Measurements from ENCODE around the gene TMEM163.

Gene TMEM163

GRCh38 chr2:134441153-134441863, 277.5 kb downstream of the TMEM163 start:
- in situ Hi-C loops (cut with MboI; ENCODE audit: low sequenced_read_pairs): no loop called here

DNA sequence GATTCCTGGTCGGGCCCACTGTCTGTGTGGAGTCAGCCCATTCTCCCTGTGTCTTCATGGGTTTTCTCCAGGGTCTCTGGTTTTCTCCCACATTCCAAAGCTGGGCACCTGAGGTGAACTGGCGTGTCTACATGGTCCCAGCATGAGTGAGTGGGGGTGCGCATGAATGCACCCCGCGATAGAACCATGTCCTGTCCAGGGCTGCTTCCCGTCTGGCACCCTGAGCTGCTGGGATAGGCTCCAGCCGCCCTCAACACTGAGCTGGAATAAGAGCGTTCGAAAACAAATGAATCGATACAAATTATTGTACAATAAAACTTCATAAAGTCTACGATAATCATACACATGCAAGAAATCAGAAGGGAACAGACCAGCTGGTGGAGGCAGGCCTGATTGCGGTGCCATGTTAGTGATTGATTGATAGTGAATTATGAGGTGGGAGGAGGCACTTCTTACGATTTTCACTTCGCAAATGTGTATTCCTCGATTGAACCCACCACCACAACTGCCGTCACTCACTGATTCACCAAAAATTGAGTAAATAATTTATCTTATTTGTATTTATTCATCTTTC, 278.4 kb downstream of the TMEM163 start:
- in situ Hi-C loops (cut with MboI; ENCODE audit: low sequenced_read_pairs): no loop called here

- in situ Hi-C loops (cut with MboI; ENCODE audit: low sequenced_read_pairs): no loop called here
Measured at GRCh38 chr2:134438371-134438770, 280.4 kb downstream of the TMEM163 start.

DNA sequence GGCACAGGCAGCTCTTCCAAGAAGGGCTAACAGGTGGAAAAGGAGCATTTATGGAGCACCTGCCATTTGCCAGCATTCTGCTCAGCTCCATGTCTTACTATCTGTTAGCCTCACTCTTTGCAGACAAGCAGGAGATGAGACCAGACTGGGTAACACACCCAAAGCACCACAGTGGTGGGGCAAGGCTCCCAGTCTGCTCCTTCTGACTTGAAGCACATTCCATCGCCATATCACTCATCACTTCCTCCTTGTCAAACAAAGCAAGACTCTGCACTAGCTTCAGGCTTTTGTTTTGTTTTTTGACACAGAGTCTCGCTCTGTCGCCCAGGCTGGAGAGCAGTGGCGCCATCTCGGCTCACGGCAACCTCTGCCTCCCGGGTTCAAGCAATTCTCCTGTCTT, 282.1 kb downstream of the TMEM163 start:
- in situ Hi-C loops (cut with MboI; ENCODE audit: low sequenced_read_pairs): no loop called here

GRCh38 chr2:134435936-134436335, 282.9 kb downstream of the TMEM163 start:
- in situ Hi-C loops (cut with MboI; ENCODE audit: low sequenced_read_pairs): no loop called here

DNA sequence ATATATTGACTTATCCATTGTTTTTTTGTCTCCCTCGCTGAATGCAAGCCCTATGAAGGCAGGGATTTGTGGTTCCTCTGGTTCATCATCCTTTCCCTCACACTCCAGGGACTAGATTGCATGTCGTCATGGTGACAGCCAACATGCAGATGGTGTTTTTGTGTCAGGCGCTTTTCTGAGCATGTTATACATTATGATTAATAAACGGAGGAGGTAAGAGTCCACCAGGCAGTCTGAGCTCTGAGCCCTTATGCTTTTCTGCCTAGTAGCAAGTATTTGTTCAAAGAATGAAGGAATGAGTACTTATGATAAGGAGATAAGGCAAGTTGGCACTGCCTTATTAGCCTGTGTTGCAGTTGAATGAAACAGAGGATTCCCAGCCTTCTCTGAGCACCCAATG, 283.3 kb downstream of the TMEM163 start:
- in situ Hi-C loops (cut with MboI; ENCODE audit: low sequenced_read_pairs): no loop called here

DNA sequence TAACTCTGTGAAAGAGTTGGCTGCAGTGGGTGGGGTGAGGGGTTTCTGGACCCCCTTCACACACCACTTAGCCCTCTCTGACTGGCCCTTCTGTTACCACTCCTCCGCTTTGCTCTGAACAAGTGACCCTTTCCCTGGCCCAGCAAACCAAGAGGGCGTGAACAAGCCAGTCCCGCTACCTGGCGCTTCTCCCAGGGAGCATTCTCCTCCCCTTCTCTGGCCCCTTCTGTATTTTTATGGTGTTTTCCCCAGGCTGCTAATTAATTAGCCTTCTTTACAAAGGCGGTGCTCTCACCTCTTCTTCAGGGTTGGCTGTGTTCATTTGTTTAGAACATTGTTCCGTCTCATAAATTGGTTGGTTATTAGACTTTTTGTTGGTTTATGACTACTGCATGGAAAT, 284.8 kb downstream of the TMEM163 start:
- in situ Hi-C loops (cut with MboI; ENCODE audit: low sequenced_read_pairs): no loop called here

GRCh38 chr2:134433469-134433868, 285.3 kb downstream of the TMEM163 start:
- in situ Hi-C loops (cut with MboI; ENCODE audit: low sequenced_read_pairs): no loop called here

DNA sequence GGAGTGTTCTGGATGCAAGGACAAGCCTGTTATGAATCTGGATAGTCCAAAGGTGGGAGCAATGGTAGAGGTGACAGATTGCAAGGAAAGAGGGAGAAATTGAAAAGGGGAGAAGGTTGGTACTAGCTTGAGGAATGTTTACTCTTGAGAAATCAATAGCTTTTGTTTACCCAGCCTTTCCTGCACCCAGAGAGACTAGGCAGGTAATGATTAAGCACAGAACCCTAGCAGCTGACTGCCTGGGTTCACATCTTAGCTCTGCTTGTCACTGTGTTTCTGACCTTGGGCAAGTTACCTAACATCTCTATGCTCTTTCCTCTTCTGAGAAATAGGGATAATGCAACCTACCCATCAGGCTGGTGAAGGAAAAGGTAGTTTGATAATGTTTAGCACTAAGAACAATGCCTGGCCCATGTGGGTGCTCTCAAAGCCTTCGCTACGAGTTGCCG, 286.3 kb downstream of the TMEM163 start:
- in situ Hi-C loops (cut with MboI; ENCODE audit: low sequenced_read_pairs): no loop called here

DNA sequence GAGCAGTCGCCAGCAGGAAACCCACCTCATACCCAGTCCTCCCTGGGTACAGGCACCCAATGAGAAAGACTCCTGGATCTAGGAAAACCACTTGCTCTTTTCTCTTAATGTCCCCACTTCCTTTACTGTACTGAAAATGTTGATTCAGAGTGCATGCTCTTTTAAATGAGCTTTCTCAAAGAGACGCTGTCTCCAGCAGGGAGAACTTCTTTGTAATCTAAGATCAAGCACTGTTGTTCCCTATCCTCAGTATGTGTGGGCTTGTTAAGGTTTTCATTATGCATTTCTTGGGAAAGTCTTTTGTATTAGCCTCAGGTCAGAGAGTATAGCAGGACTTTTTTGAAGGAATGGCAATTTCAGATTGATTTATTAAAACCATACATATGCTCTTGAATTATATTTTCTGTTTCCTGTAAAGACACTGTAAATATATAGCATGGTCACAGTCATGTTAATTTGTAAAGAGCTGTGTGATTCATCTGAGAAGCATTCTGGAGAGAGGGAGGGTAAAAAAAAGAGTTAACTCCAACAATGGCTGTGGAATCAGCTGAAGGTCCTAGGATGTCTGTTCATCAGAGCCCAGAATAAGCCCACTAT, 286.9 kb downstream of the TMEM163 start:
- in situ Hi-C loops (cut with MboI; ENCODE audit: low sequenced_read_pairs): no loop called here

DNA sequence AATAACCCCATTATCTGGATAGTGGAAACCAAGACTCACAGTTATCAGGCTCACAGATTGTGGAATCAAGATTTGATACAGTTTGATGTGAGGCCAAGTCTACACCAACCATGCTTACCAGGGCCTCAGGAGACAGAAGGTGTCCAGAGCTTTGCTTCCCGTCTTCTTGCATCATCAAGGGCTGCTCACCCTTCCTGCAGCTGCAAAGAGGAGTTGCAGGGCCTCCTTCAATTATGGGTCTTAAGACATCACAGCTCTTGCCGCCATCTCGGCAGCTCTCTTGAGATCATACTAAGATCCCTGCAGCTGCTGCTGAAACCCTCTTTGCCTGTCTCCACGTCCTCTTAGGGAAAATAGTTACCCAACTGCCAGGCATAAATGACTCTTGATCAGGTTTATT, 288.9 kb downstream of the TMEM163 start:
- in situ Hi-C loops (cut with MboI; ENCODE audit: low sequenced_read_pairs): no loop called here

DNA sequence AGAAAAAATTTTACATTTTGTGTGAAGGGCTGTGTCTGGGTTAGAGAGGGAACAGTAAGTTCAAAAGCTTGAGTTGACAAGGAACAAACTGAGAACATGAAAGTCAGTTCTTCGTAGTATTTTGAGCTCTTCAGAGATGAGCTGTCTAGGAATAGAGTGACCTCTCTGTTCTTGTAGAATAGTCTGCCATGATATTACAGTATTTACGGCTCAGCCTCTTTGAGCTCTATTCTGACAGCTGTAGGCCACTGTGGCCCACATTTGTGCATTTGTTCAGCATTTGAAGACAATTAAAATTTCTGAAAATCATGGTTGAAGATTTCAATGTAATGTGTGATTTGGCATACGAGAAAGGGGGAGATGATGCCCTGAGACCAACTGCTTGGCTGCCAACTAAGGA, 292.1 kb downstream of the TMEM163 start:
- in situ Hi-C loops (cut with MboI; ENCODE audit: low sequenced_read_pairs): no loop called here

- in situ Hi-C loops (cut with MboI; ENCODE audit: low sequenced_read_pairs): no loop called here
Measured at GRCh38 chr2:134425724-134426496, 292.9 kb downstream of the TMEM163 start.

DNA sequence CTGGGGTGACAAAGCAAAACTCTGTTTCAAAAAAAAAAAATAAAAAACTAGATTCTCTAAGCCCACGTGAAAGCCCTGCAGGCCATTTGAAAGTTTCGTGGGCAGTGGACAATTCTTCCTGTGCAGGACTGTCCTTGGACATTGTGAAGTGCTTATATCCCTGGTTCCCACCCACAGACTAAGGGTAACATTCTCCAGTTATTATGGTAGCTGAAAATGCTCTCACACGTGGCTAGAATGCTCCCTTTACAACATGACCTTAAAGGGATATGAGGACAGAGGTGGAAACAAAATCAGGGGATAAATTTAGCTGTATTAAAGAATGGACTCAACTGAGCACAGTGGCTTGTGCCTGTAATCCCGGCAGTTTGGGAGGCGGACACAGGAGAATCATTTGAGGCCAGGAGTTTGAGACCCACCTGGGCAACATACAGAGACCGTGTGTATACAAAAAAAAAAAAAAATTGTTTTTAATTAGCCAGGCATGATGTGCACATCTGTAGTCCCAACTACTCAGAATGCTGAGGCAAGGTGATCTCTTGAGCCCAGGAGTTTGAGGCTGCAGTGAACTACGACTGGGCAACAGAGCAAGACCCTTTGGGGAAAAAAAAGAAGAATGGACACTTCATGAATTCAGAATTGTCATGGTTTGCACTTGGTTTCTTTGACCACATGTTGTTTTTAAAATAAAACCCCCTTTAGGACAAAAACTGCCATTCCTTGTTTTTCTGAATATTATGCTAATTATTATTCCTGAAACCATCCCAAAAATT, 297.1 kb downstream of the TMEM163 start:
- in situ Hi-C loops (cut with MboI; ENCODE audit: low sequenced_read_pairs): no loop called here

DNA sequence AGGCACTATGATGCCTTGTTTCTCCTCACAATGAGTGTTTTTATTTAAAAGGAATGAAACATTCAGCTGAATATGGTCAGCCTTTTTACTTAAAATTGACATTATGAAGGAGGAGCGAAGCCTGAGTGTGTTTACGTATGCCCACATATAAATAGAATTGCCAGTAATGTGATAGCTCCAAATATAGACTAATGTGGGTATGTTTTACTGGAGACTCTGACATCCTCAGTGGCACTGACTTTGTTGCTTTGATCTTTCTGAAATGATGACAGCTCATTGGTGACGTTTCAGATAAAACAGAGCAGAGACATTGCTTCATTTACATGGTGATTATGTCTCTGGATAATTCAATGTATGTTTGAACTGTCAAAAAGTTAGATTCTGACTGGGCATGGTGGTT, 297.9 kb downstream of the TMEM163 start:
- in situ Hi-C loops (cut with MboI; ENCODE audit: low sequenced_read_pairs): no loop called here

DNA sequence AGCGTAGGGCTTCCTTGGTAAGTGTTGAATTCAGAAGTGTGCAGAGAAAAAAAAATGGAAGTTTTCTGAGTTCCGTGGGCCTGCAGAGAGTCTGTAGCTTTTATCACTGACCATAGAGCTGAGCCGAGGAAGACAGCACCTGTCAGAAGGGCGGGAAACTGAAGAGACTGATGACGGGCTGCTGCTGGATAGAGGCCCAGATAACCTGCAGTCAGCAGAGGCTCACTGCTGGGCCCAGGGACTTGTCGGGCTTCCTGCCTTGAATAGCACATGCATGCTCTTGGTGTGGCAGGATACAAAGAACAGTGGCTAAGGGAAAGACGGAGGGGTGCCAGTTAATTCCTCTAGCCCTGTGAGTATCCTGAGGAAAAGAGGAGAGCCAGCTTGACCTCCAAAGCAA, 298.5 kb downstream of the TMEM163 start:
- in situ Hi-C loops (cut with MboI; ENCODE audit: low sequenced_read_pairs): no loop called here

GRCh38 chr2:134417968-134418582, 300.7 kb downstream of the TMEM163 start:
- in situ Hi-C loops (cut with MboI; ENCODE audit: low sequenced_read_pairs): no loop called here

- in situ Hi-C loops (cut with MboI; ENCODE audit: low sequenced_read_pairs): no loop called here
Measured at GRCh38 chr2:134416637-134417036, 302.2 kb downstream of the TMEM163 start.

DNA sequence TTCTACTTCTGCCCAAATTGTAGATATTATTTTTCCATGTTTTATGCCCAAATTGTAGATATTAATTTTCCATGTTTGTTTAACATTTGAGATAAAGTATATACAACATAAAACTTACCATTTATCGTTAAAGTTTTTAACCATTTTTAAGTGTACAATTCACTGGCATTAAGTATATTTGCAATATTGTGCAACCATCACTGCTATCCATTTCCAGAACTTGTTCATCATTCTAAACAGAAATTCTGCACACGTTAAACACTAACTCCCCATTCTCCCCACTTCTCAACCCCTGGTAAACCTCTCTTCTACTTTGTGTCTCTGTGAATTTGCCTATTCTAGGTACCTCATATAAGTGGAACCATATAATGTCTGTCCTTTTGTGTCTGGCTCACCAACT, 302.8 kb downstream of the TMEM163 start:
- in situ Hi-C loops (cut with MboI; ENCODE audit: low sequenced_read_pairs): no loop called here

DNA sequence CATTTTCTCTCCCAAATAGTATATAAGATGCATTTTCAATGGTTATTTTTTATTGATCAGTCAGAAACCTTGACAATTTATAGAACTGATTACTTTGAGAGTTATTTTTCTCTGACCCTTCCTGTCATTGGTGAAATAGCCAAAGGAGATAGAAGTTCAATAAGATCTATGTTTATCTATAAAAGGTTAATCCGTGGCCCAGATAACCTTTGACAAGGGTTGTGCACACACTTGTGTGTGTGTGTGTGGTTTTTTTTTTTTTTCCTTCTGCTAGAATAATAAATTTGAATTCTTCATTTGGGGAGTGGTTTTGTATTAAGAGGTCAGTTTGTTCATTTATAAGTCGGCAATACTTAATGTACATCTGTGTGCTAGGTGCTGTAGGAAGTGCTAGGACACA, 304.9 kb downstream of the TMEM163 start:
- in situ Hi-C loops (cut with MboI; ENCODE audit: low sequenced_read_pairs): no loop called here
